GM12875 (cell line): ENCODE results near the gene DOCK8.
"Not testable (repeated sequence)": the region's sequence is repeated elsewhere in the genome, so short reads cannot be mapped to it uniquely, and the experiment has no call there.

Experiments used
- H3K4me3 ChIP-seq: one replicate; pipeline ENCODE4 v1.5.1; 2011; ENCODE audit warnings: low read depth, low read length, control low read depth
- TF ChIP-seq, protein P1 (sequence below): IDR thresholded peaks from 2 replicates; pipeline ENCODE4 v1.5.1; 2011; ENCODE audit warnings: low read depth, mild to moderate bottlenecking, control low read depth, inconsistent platforms, low read length, moderate library complexity, borderline replicate concordance; ENCODE audit not compliant: insufficient read depth

DOCK8 gene

DNA sequence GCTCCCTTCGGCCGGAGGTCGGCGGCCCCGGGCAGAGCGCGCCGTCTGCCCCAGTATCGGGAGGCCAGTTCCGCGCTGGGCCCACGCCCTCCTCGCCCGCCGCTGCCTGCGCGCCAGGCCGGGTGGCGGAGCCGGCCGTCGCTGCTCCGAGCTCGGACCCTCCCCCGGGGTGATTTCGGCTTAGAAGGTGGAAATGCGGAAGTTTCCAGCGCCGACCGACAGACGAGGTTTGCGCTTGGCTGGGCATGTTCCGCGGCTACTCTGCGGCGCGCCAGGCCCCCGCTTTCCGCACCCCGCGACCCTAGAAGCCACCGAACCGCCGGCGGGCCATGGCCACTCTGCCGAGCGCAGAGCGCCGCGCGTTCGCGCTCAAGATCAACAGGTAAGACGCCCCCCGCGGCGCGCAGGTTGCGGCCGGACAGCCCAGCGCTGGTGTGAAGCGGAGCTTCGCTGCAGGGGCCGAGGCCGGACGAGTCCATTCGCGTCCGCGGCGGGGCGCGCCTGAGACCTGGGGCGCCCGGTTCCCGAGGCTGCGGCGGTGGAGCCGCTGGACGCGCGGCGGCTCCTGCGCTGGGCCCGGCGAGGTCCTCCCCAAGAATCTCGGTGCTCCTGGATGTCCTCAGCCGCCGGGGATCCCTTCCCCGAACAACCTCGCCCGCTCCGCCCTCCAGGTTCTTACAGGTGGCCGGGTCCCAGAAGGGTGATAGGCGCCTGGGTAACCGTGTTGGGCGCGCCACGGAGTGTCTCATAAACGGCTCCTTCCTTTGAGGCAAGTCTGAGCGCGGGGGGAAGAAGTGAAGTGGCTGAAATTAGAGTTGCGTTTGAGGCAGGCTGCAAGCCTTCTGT, at the start of gene DOCK8:
DOCK8 (plus strand) TSS at position 218 of the 846 bp plus-strand sequence; CDS start at position 330, 112 bp downstream.
- TF ChIP-seq, protein P1, sequence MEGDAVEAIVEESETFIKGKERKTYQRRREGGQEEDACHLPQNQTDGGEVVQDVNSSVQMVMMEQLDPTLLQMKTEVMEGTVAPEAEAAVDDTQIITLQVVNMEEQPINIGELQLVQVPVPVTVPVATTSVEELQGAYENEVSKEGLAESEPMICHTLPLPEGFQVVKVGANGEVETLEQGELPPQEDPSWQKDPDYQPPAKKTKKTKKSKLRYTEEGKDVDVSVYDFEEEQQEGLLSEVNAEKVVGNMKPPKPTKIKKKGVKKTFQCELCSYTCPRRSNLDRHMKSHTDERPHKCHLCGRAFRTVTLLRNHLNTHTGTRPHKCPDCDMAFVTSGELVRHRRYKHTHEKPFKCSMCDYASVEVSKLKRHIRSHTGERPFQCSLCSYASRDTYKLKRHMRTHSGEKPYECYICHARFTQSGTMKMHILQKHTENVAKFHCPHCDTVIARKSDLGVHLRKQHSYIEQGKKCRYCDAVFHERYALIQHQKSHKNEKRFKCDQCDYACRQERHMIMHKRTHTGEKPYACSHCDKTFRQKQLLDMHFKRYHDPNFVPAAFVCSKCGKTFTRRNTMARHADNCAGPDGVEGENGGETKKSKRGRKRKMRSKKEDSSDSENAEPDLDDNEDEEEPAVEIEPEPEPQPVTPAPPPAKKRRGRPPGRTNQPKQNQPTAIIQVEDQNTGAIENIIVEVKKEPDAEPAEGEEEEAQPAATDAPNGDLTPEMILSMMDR = peak; percentile 83
- H3K4me3 ChIP-seq = peak within 1 kb of the TSS; percentile 92

DNA sequence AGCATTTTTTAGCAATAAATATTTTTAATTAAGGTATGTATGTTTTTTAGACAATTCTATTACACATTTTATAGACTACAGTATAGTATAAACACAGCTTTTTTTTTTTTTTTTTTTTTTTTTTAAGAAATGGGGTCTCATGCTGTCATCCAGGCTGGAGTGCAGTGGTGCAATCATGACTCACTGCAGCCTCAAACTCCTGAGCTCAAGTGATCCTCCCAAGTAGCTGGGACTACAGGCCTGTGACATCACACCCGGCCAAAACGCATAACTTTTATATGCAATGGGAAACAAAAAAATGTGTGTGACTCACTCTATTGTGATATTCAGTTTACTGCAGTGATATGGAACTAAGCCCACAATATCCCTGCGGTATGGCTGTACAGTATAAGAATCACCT, 44.9 kb upstream of the DOCK8 start:
- H3K4me3 ChIP-seq = not testable (repeated sequence)

DNA sequence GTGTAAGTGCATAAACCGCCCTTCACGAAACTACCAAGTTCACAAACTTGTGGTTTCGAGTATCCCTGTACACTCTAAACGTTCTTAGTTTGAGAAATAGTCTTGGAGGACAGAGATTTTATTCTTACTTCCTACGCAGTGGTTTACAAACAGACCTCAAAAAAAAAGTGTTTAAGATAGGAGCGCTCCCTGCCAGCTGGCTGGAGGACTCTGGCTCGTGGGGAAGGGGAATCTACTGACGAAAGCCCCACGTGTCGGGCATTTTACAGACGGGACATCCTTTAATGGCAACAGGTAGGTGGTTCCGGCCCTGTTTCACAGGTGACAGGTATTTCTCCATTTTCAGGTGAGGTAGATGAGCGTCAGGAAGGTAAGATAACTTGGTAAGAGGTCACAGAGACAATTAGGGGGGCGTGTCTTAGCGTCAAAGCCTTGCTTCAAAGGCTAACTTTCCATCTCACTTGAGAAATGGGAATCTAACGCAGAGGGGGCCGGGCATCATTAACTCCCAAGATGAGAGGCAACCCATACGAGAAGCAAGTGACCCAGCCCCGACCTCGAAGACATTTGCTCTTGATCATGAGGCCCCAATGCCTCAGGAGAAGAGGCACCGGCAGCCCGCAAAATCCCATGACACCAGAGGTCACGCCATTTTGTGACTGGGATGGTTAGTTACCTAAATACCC, 36.4 kb upstream of the DOCK8 start:
- peak overlapping the region; percentile 47 for H3K4me3 ChIP-seq

DNA sequence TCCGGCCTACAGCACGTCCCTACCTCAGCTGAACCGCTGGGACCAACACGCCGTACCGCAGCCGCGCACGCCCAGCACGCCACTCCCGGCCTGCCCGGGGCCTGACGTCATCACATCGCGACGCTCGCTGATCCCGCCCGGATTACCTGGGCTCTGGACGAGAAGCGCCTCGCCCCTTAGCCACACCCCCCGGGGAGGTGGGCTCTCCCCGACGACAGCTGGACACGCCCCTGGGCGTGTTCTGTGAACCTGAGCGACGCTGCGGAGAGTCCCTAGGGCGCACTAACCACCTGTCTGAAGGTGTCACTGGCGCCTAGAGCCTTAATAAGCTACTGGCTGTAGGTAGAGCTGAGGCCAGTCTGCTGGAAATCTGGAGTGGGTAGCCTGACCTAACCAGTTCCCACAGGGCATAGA, 35.7 kb upstream of the DOCK8 start, which contains the start of gene ZNG1A:
ZNG1A (minus strand) TSS at position 87 of the 414 bp plus-strand sequence. CDS start 87 bp downstream, outside the sequence.
- peak within 1 kb of the TSS; percentile 47 for H3K4me3 ChIP-seq

DNA sequence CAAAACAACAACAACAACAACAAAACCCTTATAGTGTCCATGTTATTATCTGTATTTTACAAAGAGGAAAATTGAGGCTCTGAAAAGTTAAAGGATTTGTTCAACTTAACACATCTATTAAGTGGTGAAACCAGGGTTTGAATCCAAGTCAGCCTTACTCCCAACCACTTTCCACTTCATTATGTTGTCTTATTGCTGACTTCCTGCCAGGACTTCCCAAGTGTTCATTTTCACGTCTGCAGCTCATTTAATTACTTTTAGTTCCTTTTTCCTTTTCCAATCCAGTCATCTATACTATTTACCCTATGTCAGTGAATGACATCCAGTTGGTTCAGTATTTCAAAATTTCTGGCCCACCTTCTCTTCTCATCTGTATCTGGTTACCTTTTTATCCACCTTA, 15.1 kb upstream of the DOCK8 start:
- not testable (repeated sequence) for H3K4me3 ChIP-seq

DNA sequence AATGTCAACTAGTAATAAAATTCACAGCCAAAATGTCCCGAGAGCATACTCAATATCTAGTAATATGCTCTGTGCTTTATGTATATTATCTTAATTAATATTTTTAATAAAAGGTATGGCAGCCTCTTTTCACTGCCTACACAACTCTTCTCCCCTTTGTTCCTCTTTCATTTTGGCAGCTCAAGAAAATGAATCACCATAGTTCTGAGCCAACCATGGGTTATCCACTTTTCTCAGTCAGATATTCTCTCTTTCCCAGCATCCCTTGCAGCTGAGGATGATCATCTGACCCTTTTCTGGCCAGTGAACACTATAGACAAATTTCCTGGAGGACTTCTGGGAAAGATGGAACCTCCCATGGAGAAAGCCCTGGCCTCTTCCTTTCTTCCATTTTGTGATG, 8.2 kb upstream of the DOCK8 start:
- TF ChIP-seq, protein P1 = no peak
- no peak overlapping the region for H3K4me3 ChIP-seq

DNA sequence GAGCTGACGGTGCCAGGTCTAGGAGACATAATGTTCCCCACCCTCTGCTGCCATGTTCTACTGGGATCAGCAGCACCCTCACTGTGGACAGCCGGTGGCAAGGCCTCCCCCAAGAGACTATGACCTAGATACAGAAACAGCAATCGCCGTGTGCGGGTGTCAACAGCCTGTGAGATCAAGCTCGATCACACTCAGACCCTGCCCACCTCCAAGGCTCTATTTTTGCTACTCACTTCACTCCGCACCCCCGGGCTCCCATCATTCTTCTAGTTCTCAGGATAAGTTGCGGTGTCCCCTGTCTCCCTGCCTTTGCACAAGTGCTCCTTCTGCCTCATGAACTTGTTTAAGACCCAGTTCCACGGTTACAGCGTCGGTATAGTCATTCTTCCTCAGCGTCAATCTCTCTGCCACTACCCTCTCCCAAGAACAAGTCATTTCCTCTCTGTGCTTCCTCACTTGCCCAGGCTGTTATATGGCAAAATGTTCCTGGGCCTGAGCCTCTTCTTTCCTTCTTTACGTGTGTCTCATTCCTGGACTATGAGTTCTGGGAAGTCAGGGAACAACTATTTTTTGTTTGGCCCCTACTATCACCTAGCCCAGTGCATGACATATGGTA, 5.4 kb upstream of the DOCK8 start:
- TF ChIP-seq, protein P1 = no peak
- no peak overlapping the region for H3K4me3 ChIP-seq

DNA sequence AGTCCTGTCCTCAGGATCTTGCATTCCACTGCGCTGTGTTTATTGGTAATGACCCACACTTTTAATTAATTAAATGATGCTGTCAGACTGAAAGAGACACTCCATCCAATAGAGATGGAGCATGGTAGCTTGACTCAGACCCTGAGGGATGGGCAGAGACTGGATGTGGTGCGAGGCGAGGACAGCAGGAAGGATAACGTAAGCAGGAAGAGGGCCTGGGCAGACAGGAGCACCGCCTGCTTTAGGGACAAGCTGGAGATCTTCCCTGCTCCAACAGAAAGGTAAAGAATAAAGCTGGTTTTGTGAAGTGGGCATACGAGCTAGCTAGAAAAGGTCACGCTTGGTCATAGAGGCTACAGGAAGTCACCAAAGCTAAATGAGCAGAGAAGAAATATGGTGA, 3.6 kb upstream of the DOCK8 start:
- H3K4me3 ChIP-seq = no peak overlapping the region
- TF ChIP-seq, protein P1 = no peak

DNA sequence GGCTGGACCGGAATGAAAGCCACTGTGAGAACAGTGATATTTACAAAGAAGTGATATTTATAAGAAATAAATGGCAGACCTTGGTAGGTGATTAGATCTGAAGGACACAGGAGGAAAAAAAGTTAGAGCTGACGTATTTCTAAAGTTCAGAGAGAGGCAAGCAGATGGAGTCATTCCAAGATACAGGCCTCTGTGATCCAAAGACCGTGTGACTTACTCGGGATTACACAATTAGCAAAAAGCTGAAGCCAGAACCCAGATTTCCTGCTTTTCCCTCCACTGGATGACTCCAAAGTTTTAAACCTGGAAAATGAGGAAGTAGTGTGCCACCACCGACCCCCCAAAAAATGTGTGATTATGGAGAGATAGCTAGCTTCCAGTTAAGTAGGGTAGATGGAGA, 3.1 kb upstream of the DOCK8 start:
- H3K4me3 ChIP-seq = no peak overlapping the region
- TF ChIP-seq, protein P1 = no peak
